Erythroblast (primary cell): ENCODE results near the gene B4GAT1.

ENCODE experiments used
- DNase-seq, 2 experiments: peaks; one replicate each; lab custom pipeline; 2025; lab: John Stamatoyannopoulos, UW
- GATA1 ChIP-seq: IDR thresholded peaks from 2 replicates; pipeline ENCODE4 v1.6.1; 2011; ENCODE audit warnings: low read depth, mild to moderate bottlenecking, control low read depth, low read length, moderate library complexity
- POLR2A ChIP-seq: IDR thresholded peaks from 2 replicates; pipeline ENCODE4 v1.6.1; 2011; ENCODE audit warnings: mild to moderate bottlenecking, low read length

B4GAT1 gene

DNA sequence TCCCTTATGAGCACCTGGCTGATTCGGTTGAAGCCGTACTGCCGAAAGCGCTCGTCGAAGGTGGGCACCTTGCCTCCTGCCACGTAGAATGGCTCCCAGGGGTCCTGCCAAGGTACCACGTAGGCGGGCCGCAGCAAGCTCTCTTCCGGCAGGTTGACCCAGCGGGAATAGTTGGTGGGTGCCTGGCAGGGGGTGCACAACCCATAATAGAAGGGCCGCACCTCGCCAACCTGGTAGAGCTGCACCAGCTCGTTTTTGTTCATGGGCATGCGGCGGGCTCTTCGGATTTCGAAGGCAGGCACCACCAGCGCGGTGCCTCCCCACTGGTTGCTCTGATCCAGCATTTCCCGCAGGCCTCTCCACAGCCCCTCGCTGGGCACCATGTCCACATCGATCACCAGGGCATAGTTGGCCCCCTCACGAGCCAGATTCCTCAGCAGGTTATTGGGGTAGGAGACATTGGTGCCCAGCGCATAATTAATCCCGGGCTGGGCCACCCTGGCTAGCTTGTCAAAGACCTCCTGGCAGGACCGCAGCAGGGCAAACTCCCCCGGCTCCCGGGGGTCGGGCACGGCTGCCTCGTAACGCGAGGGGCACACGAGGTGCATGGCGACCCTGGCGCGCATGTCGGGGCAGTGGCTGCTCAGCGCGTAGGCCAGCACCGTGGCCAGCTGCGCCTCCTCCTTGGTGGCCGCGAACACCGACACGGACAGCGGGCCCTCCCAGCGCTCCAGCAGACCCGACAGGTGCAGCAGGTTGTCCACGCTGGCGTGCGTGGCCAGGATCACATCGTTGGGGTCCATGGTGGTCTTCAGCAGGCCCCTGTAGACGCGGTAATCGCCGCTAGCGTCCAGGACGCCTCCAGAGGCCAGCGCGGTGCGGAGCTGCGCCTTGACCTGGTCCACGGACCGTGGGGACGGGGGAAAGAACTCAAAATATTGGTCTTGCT, 679 bp downstream of the B4GAT1 start:
- no peak for TF ChIP-seq POLR2A
- TF ChIP-seq GATA1: no peak
- DNase-seq: no peak

DNA sequence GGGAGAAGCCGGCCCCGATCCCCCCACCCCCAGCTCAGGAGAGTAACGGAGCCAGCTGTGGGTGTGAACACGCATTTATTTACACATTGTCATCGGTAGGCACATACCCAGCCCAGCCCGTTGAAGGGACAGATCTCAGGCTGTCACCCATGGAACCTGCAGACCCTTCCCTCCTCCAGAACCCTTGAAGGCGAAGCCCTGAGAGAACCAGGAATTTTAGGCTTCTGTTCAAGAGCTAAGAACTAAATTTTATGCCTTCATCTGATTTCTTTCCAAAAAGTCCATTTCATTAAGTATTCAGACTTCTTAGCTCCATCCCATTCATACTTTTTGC, 2.1 kb downstream of the B4GAT1 start:
- TF ChIP-seq POLR2A: no peak
- TF ChIP-seq GATA1: no peak
- DNase-seq: no peak

DNA sequence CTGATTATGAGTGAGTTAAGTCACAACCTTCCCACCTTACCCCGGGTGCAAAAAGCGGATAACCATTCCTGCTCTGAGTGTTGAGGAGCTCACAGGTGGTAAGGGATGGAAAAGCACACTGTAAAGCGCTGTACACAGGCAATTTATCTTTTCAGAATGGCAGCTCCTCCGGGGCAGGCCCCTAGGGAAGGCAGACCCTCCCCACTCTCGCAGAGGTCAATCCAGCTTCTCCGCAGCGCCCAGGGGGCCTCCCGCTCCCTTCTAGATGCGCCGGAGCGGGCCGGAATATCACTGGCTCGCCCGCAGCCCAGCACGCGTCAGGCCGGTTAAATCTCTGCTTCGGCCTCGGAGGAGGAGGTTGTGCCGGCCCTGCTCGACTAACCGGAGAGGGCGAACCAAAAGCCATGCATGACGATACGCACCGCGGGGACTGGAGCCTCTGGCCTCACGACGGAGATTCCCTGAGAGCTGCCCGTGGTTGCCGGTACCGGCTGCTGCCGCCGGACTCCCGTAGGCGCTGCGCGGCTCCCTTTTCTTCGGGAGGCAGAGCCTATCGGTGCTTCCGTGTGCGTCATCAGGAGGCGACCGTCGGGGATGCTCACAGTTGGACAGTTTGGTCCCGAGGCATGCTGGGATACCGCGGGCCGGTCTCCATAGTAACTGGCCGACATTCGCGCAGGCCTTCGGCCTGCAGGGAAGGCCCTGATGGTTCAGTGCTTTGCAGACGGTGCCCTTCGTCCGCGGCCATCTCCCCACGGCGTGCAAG, 2.7 kb downstream of the B4GAT1 start, which contains the start of gene BRMS1:
Gene BRMS1, minus strand, starts transcription at position 555 of the 766 bp plus-strand sequence. CDS start 2,870 bp downstream, outside the sequence.
- peak; percentile 98 to 99 for DNase-seq
- no peak for TF ChIP-seq GATA1
- TF ChIP-seq POLR2A: peak; percentile 88

DNA sequence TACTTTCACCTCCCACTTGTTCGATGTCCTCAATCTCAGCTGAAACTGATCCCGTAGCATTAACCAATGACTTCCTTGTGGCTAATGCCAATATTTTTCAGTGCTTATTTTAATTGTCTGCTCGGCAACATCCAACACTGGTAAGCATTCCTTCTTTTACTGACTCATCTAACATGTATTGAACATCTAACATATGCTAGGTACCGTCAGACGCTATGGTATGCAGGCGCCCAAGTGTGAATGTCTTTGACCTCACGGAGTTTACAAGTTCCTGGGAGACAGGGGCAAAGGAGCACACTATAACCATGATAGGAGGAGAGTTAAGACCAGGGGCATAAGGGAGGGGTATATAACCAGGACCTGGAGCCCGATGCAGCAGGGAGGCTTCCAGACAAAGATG, 4.3 kb downstream of the B4GAT1 start:
- TF ChIP-seq POLR2A: no peak
- TF ChIP-seq GATA1: no peak
- DNase-seq: no peak

DNA sequence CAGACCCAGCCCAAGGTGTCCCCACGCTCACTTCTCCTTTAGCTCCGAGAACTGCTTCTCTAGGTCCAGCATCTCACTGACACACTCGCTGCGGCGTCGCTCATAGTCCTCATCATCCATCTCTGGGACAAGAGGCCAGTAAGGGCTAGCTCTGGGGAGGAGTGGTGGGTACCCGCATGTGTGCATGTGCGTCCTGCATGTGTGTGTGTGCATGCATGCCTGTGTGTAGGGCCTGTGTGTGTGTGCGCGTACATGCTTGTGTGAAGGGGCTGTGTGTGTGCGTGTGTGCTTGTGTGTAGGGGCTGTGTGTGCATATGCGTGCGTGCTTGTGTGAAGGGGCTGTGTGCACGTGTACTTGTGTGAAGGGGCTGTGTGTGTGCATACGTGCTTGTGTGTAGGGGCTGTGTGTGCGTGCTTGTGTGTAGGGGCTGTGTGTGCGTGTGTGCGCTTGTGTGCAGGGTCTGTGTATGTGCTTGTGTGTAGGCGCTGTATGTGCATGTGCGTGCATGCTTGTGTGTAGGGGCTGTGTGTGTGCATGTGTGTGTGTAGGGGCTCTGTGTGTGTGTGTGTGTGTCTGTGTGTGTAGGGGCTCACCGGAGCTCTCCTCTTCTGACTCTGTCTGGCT, 5.8 kb downstream of the B4GAT1 start:
- DNase-seq: no peak
- TF ChIP-seq GATA1 (no peak), POLR2A (no peak)

DNA sequence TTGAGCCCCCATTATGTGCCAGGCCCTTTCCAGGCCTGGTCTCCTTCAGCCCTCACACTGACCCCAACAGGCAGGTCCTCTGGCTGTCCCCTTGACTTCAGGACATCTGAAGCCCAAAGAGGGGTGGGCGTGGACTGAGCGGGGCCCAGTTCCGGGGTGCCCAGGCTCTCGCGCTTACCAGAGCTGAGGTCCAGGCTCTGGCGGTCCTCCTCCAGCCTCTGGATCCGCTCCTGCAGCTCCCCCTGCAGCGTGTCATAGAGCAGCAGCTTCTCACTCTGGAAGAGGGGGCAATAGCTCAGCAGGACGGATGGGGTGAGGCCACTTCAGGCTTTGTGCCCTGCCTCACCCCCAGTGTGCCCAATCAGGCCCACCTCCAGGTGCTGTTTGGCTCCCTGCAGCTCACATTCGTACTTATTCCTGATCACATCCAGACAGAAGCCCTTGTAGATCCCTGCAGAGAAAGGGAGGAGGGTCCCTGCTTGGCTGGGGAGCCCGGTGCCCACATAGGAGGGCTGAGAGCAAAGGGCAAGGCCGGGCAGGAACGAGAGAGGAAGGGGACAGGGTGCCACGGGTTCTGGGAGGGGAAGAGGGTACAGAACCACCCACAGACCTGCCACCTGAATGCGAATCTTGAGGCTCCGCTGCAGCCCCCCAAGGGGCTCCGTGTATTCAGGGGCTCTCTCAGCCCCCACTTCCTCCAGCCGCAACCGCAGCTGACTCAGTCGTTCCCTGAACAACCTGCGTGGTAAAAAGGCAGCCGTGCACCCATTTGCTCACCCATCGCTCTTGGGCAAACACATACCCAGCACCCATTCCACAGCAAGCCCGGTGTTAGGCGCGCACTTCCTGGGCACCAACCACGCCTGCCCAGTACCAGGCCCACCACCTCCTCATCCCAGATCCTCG, 6.6 kb downstream of the B4GAT1 start:
- TF ChIP-seq POLR2A (no peak), GATA1 (no peak)
- DNase-seq: no peak

DNA sequence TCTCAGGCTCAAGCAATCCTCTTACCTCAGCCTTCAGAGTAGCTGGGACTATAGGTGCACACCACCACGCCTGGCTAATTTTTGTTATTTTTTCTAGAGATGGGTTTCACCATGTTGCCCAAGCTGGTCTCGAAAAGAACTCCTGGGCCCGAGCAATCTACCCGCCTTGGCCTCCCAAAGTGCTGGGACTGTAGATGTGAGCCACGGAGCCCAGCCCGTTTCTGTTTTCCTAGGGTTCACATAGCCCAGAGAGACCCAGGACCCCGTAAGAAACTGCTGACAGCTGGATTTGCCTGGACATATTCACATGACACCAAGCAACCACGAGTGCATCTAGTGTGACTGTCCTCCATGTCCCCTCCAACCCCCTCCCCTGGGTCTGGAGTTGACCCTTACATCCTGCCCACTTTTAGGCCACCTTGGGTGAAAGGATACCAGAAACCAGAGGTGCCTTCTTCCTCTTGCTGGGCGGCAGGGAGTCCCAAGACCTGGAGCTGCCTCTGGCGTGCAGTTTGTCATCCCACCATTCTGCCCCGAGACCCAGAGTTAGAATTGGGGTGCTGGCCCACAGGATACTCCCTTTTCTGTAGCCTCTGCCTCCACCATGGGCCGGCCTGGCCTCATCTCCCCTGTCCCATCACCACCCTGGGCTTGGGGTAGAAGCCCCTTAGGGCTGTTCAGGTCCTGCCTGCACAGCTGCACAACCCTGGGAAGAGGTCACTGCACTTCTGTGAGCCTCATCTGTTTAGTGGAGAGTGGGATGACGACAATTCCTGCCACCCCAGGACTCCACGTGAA, 7.5 kb downstream of the B4GAT1 start:
- TF ChIP-seq GATA1: no peak
- no peak for TF ChIP-seq POLR2A
- no peak for DNase-seq

DNA sequence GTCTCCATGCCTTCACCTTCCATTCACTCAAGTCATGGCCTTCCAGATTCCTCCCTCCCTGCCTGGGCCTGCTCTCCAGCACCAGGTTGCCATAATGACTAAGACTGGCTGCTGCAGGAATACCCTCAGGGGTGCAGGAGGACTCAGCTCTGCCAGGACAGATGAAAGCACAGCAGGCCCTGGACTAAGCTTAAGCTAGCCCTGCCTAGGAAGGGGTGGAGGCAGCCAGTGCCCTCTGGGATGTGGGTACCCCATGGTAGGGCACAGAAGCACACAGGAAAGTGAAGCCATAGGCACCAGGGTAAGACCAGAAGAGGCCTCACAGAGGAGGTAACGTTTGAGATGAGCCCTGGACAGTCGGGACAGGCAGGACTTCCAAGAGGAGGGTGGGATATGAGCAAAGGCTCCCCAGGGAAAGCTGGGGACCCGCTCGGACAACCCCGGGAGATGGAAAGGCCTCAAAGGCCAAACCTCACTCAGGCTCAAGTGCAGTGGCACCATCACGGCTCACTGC, 8.2 kb downstream of the B4GAT1 start:
- DNase-seq: no peak
- no peak for TF ChIP-seq GATA1
- TF ChIP-seq POLR2A: no peak

DNA sequence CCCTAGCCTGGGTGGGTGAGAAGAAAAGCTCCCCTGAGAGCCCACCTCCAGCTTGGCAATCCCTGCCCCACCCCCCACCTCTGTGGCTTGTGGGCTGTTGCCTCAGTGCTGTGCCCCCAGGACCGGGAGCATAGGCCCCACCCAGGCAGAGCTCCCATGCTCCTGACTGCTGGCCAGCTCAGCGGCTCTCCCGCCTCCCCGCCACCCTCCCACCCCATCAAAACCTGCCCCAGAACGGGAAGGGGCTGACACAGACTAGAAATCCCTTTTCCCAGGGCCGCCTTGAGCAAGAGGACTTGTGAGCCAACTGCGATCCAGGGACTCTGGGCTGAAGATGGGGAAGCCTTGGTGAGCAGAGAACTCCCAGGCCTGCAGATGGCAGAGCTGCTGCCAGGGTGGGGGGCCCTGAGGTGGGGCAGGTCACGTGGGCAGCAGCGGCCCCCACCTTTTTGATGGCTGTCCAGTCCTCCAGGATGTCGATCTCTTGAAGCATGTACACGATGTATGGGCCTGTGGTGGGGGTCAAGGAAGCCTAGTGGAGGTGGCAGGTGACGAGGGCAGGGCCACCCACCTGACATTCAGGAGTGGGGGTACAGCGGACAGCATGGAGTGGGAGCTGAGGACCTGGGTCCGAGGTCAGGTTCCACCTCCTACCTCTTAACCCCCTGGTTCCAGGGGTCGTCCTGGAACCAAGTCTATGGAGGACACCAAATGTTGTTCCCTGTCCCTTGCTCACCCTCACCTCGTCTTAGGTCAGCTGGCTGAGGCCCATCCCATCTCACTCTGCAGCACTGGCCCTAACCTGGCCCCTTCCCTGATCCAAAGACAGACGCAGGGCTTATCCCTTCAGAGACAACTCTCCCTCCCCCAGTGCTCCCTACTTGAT, 8.9 kb downstream of the B4GAT1 start:
- TF ChIP-seq POLR2A (no peak), GATA1 (no peak)
- DNase-seq: no peak

DNA sequence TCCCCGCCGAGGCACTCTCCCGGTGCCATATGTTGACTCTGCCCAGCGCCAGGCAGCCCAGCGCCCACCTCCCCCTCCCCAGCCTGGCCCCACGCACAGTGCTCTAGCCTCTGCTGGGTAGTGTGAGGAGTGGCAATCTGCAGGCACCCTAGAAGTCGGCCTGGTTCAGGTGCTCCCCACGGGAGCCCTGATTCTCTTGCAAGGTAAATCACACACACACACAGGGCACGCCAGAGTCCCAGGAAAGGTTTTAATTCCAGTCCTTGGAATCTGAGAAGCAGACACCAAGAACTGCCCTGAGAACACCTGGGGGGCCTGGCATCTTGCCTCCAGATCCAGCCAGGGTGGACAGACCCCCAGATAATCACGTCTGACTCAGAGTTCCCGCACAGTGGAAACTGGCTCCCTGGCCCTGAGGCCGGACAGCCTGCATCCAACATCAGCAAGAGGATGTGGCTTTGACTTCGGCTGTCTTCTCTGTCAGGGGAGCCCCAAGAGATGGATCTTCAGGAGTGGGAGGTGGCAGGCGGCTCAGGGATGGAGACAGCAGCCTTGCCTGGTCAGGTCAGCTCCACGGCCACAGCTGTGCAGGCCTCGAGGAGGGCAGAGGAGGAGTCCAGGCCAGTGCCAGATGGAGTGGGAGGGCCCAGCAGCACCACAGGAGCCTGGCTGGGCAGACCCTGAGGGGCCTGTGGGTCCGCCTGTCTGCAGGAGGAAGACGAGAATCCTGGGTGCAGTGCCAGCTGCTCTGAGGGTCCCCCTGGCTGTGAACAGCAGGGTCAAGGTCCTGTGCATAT, 10.1 kb downstream of the B4GAT1 start:
- no peak for TF ChIP-seq GATA1
- no peak for TF ChIP-seq POLR2A
- no peak for DNase-seq
